BE2C (cell line): ENCODE measurements around the gene ZBED6.
"Not testable (repeated sequence)": the region's sequence is repeated elsewhere in the genome, so short reads cannot be mapped to it uniquely, and the experiment has no call there.

ENCODE experiments used
- DNase-seq: peaks from one replicate; pipeline ENCODE4 v3.0.0-alpha.2; 2020
- H3K27me3 ChIP-seq: fragments of 250-450 bp; sonication (Bioruptor Pico); 2 replicates; pipeline ENCODE4 v1.5.1; 2020; ENCODE audit warnings: mild to moderate bottlenecking
- H3K36me3 ChIP-seq: fragments of 250-450 bp; sonication (Bioruptor Pico); 2 replicates; pipeline ENCODE4 v1.5.1; 2020; ENCODE audit warnings: mild to moderate bottlenecking
- H3K4me1 ChIP-seq: fragments of 250-450 bp; sonication (Bioruptor Pico); 2 replicates; pipeline ENCODE4 v1.5.1; 2020
- H3K4me3 ChIP-seq: 2 replicates; pipeline ENCODE4 v1.5.1; 2011; ENCODE audit warnings: low read depth, low read length
- H3K9me3 ChIP-seq: fragments of 250-450 bp; sonication (Bioruptor Pico); 2 replicates; pipeline ENCODE4 v1.5.1; 2020
- TF ChIP-seq, protein P1 (sequence below): IDR thresholded peaks from 2 replicates; pipeline ENCODE4 v1.5.1; 2012; ENCODE audit warnings: mild to moderate bottlenecking, low read depth, low read length

The ZBED6 gene

DNA sequence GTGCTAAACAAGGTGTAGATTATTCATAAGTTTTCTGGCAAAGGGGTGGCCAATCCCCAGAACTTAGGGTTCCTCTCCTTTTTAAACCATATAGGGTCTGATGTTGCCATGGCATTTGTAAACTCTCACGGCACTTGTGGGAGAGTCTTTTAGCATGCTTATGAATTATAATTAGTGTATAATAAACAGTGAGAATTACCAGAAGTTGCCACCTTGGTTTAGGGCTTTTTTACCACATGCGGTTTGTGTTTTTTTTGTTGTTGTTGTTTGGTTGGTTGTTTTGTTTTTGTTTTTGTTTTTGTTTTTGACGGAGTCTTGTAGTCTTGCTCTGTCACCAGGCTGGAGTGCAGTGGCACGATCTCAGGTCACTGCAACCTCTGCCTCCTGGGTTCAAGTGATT, 39.4 kb upstream of the ZBED6 start:
- TF ChIP-seq, protein P1, sequence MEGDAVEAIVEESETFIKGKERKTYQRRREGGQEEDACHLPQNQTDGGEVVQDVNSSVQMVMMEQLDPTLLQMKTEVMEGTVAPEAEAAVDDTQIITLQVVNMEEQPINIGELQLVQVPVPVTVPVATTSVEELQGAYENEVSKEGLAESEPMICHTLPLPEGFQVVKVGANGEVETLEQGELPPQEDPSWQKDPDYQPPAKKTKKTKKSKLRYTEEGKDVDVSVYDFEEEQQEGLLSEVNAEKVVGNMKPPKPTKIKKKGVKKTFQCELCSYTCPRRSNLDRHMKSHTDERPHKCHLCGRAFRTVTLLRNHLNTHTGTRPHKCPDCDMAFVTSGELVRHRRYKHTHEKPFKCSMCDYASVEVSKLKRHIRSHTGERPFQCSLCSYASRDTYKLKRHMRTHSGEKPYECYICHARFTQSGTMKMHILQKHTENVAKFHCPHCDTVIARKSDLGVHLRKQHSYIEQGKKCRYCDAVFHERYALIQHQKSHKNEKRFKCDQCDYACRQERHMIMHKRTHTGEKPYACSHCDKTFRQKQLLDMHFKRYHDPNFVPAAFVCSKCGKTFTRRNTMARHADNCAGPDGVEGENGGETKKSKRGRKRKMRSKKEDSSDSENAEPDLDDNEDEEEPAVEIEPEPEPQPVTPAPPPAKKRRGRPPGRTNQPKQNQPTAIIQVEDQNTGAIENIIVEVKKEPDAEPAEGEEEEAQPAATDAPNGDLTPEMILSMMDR: no peak

GRCh38 chr1:203758749-203759148, 36.7 kb upstream of the ZBED6 start:
- not testable (repeated sequence) for H3K4me1 ChIP-seq, H3K36me3 ChIP-seq, H3K27me3 ChIP-seq, DNase-seq, H3K4me3 ChIP-seq, H3K9me3 ChIP-seq

More for the DNA sequence above, 39.4 kb upstream of the ZBED6 start:
- H3K9me3 ChIP-seq: no peaks in the 10 kb centered on the region
- no peak for DNase-seq
- no peaks in the 10 kb centered on the region for H3K4me1 ChIP-seq
- H3K4me3 ChIP-seq: no peak overlapping the region
- H3K36me3 ChIP-seq: no peaks in the 10 kb centered on the region
- no peaks in the 10 kb centered on the region for H3K27me3 ChIP-seq

DNA sequence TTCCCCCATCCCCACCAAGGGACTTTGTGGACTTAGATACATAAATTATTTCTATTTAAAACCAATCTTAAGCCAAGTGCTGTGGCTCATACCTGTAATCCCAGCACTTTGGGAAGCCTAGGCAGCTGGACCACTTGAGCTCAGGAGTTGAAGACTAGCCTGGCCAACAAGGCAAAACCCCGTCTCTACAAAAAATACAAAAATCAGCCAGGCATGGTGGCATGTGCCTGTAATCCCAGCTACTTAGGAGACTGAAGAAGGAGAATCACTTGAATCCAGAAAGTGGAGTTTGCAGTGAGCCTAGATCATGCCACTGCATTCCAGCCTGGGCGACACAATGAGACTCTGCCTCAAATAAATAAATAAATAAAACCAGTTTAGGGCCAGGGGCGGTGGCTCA, 34.9 kb upstream of the ZBED6 start:
- DNase-seq: no peak
- Histone ChIP-seq H3K27me3 (no peaks in the 10 kb centered on the region), H3K4me3 (no peak overlapping the region), H3K9me3 (no peaks in the 10 kb centered on the region), H3K4me1 (no peaks in the 10 kb centered on the region), H3K36me3 (no peaks in the 10 kb centered on the region)
- TF ChIP-seq, protein P1: no peak

GRCh38 chr1:203761958-203762357, 33.5 kb upstream of the ZBED6 start:
- H3K27me3 ChIP-seq, H3K36me3 ChIP-seq, H3K4me1 ChIP-seq, H3K9me3 ChIP-seq, DNase-seq, H3K4me3 ChIP-seq: not testable (repeated sequence)

DNA sequence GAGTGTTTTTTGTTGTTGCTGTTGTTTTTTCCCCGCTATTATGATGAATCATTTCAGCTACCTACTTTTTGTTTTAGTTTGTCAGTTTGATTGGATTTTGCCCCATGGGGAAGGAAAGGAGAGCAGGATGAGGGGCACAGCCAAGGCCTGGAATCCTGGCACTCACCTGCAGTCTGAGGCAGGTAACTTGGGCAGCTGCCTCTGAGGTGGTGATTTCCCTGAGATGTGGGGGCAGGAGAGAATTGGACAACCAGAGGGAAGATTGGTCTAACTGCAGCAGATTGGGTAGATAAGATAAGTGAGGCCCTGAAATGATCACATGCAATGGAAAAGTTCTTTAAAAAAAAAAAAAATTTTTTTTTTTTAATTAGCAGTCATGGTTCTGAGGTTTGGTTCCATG, 31.9 kb upstream of the ZBED6 start:
- H3K36me3 ChIP-seq: no peaks in the 10 kb centered on the region
- H3K4me3 ChIP-seq: no peak overlapping the region
- H3K9me3 ChIP-seq: no peaks in the 10 kb centered on the region
- TF ChIP-seq, protein P1: no peak
- no peak for DNase-seq
- H3K4me1 ChIP-seq: no peaks in the 10 kb centered on the region
- H3K27me3 ChIP-seq: no peaks in the 10 kb centered on the region

- H3K4me3 ChIP-seq: no peak overlapping the region
- no peaks in the 10 kb centered on the region for H3K36me3 ChIP-seq
- no peaks in the 10 kb centered on the region for H3K9me3 ChIP-seq
- DNase-seq: no peak
- TF ChIP-seq, protein P1: no peak
- no peaks in the 10 kb centered on the region for H3K4me1 ChIP-seq
- no peaks in the 10 kb centered on the region for H3K27me3 ChIP-seq
Measured at GRCh38 chr1:203764105-203765028, 31.1 kb upstream of the ZBED6 start.

DNA sequence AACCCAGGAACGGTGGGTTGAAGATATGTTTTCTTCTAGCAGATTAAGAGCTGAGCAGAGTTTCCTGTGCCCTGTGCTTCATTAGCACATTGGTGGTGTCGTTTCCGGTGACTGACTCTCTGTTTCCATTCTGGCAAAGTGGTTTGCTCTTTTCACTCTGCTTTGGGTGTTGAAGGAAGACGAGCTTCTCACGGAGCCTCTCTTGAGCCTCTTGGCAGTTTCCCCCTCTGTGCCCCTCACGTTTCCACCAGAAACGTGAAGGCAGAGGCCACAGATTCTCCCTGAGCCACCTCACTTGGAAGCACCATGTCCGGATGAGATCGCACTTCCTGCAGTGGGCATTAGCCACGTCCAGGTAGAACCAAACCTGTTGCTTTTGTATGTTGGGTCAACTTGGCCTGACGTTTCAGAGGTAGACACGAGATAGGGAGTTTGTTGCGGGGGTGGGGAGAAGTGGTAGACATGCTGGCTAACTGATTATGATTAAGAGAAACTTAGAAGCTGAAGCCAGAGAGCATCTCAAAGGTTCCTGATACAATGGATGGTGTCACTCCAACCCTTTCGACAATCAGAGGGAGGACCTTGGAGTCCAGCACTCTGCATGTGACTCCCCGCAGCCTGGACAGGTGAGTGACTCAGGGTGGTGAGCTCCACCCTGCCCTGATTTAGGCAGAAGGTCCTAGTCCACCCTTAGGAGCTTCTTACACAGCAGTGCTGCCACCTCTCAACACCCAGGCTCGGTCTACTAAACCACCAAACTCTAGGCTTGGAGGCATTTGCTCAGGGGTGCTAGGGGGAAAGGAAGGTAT, 30.2 kb upstream of the ZBED6 start, which contains the start of gene LAX1:
Gene LAX1, plus strand, starts transcription at position 155 of the 809 bp plus-strand sequence. Its CDS starts 383 bp downstream, at position 538.
- Histone ChIP-seq H3K27me3 (no peaks in the 10 kb centered on the region), H3K4me3 (no peak within 1 kb of the TSS), H3K36me3 (no peaks in the 10 kb centered on the region), H3K4me1 (no peaks in the 10 kb centered on the region), H3K9me3 (no peaks in the 10 kb centered on the region)
- TF ChIP-seq, protein P1: no peak
- no peak for DNase-seq
